SW480 (cell line): ENCODE measurements around the gene SSTR3.
"Not testable (repeated sequence)": the region's sequence is repeated elsewhere in the genome, so short reads cannot be mapped to it uniquely, and the experiment has no call there.

ENCODE experiments used
- DNase-seq: peaks from one replicate; pipeline ENCODE4 v3.0.0-alpha.2; 2016; ENCODE audit warnings: low spot score

Gene SSTR3

DNA sequence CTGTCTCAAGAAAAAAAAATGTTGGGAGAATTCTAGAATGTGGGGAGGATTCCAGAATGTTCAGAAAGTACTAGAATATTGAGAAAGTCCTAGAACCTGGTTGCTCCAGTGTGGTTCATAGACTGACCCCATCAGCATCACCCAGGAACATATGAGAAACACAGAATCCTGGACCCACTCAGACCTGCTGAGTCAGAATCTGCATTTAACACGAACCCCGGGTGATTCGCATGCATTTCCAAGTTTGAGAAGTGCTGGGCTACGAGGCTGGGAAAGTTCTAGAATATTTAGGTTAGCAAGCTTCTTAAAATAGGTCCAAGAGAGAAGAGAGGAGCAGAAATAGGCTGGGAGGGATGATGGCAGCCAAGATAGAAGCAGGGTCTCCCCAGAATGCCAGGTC is 30.6 kb downstream of the SSTR3 start:
- DNase-seq = no peak

DNA sequence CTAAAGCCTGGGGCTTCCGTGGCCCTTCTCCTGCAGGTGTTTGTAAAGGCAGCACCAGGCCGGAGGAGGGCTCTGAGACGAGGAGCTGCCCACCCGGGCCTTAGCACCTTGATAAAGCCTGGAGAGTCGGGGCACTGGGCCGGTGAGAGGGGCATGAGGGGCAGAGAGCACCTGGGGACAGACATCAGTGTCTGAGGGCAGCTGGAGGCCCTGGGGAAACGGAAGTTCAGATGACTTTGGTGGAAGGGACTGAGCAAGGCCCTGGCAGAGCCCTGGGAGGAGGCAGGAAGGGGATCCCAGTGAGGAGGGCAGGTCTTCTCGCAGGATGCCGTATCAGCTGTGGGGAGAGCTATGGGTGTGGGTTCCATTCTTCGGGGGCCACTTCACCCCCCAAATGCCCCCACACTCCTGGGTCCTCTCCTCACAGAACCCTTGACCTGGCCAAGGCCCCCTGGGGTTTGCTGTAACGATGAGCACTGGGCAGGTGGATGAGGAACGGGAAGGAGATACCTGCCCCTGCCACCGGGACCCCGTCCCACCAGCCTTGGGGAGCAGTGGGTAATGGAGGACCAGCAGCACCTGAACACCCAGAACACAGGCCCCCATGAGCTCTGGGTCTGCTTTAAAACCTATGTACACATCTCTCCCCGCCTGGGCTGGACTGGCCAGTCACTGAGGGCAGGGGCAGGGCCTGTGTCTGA is 31.6 kb downstream of the SSTR3 start:
- DNase-seq = no peak

DNA sequence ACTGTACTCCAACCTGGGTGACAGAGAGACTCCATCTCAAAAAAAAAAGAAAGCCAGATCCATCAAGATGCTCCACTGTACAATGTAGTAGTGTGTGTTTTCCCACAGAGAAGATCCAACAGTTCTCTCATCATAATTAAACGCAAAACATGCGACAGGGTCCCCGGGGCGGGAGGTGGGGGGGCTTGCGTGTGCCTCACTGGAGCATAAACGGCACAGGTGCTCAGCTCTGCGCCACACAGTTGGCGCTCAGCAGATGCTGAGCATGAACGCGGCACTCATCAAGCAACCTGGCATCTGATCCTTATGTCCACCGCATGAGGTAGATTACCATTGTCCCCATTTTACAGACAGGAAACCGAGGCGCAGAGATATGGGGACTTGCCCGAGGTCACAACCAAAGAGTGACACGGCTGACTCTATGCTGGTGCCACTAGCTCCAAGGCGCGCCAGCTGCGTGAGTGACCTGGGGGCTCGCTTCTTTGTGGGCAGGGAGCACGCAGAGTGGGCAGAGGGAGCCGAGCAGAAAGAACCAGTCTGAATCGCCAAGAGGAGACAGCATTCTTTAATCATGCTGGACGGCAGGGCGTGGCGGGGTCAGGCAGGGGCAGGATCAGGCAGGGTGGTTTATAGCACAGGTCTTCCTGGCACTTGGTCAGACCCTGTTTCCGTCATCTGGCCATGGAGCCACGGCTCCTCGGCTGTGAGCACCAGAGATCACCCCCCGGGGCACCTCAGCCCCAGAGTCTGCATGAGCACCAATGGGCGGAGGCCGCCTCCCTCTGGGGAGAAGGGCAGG is 32.5 kb downstream of the SSTR3 start:
- DNase-seq = no peak

DNA sequence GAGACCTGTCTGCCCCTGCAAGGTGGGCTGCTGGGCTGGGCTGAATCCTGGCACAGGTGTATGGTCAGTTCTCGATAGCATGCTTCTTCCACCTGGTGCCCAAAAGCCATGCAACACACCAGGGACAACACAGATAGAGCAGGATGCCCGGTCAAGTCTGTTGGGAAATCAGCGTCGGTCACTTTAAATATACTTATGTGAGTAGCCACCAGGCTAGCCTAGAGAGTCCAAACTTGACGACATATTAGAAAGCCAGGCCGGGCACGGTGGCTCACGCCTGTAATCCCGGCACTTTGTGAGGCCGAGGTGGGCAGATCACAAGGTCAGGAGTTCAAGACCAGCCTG is 33.2 kb downstream of the SSTR3 start:
- DNase-seq = no peak

DNA sequence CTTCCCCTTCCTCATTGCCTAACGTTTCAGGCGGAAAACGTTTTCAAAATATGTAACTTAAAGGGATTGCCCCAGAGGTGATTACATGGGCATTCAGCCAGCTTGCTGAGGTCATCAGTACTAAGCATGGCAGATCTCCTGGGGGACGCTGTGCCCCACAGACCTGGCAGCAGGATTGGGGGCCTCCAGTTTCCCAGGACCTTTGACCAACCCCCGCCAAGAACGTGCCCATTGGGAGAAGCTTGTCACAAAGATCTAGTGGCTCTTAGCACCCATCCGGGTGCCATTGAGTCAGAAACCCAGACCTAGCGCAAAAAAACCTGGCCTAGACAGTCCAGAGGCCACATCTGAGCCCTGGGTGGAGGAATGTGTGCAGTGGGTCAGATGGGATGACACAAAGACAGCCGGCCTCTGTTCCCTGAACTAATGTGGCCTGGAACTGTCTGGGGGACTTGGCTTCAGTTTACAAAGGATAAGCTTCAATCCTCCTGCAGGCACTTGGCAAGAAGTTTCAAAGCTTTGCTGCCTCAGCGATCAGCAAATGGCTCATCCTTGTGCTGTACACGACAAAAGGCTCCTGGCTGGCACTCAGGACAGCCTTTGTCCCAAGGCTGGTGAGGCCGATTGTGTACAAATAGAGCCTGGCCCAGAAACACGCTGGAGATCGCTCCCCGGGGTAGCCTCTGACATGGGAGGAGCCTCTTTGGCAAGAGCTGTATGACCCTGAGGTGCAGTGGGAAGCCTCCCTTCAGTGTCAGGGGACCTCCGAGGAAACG is 33.7 kb downstream of the SSTR3 start:
- DNase-seq = no peak

DNA sequence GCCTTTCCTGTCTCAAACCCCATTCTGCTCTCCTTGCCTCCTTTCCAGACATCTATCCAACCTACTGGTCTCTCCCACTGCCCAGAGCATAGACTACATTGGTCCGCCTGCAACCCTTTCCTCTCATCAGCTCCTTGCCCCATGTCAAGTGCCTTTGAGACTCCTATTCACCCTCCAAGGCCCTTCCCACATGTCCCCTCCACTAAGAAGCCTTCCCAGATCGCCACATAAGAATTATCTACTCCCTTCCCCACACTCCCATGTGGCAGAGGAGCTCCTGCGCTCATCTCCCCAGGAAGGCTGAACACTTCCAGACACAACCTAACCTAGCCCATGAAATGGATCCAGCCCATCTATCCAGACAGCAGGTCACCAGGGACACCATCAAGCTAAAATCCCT is 34.5 kb downstream of the SSTR3 start:
- no peak for DNase-seq

DNA sequence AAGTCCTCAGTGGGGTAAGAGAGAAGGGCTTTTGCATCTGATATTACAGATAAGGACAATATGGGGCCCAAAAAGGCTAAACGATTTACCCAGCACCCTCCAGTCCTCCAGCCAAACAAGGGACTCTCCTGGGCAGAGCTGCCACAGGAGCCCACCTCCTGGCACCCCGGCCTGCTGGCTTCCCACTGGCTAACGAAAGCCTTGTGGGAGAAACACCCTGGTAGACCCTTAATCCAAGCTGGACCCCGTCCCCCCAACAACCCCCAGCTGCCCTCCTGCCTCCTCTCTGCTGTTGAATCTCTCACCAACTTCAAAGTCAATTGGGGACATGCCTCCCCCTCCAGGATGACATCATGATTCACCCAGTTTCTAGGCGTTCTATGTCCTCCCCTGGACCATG is 35.1 kb downstream of the SSTR3 start:
- no peak for DNase-seq

DNA sequence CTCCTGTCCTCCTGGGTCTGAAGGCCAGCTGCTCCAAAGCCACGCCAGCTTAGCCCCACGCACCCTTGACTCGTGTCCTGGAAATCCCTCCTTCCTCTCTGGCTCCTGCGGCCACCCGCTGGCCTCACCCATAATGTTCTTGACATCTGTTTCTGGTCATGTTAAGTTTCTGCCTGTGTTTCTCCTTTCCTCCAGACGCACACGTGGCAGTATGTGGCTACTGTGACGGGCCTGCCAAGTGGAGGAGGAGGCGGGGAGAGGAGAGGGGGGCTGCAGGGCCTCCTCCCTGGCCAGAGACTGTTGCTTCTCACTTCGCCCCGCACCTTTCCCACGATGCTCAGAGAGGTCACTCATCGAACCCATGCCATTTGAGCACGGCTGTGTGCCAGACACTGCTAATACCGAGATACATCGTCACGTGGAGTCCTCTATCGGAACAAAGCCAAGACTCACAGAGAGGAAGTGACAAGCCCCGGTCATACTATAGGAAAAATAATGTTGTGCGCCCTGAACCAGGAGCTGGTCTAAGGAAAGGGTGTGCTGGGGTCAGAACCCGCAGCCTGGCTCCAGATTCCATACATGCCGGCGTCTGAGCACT is 35.7 kb downstream of the SSTR3 start:
- no peak for DNase-seq

DNA sequence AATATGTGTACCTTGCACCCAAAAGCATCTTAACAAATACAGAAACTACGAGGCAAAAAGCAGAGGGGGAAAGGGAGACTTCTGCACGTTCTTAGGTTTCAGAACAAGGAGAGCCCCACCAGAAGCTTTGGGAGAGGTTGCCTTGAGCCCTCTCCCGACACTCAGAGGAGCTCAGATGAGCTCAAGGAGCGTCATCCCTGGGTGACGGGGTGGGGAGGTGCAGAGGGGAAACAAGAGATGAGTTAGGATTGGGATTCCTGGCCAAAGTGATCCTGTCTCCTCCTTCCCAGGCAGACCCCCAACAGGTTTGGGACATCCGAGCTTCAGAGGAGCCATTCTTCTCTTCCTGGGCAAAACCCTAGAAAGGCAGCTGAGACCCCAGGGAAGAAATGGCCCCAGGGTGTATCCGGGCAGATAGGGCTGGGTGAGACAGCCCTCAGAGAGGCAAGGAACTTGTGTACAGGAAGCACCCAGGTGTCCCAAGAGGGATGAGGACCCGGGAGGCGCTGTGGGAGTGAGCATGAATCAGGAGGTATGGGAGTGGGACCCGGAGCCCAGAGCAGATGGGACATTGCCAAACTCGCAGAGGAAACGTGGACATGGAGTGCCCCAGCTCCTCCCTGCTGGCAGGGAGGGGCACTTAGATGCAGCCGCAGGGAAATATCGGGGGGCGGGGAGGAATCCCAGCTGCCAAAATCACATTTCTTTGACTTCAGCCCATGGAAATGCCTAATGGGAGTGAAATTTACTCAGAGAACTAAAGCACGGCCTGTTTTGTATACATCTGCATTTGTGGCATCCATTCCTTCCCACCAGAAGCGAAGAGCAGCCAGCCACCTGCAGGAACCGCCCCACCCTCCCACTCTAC is 36.6 kb downstream of the SSTR3 start:
- DNase-seq = no peak

DNA sequence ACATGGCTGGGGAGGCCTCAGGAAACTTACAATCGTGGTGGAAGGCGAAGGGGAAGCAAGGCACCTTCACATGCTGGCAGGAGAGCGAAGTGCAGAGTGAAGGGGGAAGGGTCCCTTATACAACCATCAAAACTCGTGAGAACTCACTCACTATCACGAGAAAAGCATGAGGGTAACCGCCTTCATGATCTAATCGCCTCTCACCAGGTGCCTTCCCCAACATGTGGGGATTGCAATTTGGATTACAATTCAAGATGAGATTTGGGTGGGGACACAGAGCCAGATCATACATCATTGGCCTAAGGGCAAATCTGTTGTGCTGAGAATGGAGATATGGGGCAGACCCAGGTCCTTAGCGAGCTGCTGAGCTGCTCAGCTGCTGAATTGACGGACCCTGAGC is 37.3 kb downstream of the SSTR3 start:
- DNase-seq = no peak

DNA sequence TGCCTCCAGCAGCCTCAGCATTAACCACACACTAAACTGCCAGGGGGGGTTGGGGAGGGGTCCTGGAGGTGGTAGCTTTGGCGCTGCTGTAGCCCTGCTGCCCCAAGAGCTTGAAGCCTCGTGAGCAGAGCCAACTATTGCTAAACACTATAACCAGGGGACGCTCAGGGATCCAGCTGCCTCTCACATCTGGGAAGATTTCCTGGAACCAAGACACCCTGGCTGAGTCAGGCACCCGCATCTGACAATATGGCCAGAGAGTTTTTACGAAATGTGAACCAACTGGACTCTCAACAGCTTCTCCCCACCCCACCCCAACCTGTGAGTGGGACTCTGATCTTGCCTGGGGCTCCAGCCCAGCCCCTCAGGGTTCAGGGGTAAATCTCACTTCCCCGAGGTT is 38.6 kb downstream of the SSTR3 start:
- no peak for DNase-seq

DNA sequence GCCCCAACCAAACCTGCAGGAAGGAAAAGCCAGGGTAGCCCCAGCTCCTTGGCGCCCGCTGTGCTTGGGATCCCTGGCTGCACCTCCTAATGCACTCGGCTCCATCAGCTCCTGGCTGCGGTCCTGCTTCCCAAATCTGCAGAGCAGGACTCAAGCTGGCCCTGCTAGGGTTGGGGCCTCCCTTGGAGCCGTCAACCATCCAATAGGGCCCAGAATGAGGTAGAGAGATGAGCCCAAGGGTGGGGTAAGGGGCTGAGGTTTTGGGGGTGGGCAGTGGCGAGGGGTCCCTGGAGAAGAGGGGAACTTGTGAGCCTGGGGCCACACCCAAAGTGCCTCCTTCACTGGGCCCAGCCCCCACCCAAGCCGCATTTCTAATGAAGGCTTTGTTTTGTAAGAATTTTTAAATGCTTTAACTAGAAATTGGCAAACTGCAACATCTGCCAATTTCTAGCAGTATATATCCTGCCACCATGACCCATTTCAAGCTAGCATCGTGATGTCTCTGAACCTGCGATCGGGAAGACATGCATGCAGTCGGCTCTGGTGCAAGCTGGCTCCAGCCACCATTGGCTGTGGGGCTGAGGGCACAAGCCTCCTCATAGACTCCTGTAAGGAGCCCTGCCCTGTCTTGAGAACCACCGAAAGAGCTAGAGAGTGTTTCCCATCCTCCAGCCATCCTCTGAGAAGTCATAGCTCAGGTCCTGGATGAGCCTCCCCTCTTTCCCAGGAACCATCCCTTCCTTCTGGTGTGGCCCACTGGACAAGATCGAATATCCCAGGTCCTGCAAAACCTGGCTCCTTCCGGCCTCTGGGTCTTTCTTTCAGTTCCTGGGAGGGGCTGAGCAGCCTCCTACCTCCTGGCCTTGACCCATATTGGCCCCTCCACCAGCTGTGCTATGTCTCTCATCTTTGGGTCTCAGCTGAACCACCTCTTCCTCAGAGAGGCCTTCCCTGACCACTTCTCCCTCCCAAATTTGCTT is 39.7 kb downstream of the SSTR3 start:
- no peak for DNase-seq

DNA sequence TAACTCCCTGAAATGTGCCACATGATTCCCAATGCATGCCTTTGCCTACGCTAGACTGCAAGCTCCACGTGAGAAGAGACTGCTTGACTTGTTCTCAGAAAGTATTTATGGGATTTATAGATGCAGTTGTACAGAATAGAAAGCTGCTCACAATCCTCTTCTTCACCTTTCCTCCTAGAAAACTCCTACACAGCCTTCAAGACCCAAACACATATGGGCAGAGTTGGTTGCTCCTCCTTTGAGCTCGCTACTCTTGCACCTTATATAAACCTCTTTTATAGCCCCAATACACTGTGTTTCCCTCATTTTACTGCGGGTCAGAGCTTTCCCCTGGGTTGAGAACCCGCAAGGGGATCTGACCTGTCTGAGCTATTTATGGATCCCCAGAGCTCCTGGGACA is 40.6 kb downstream of the SSTR3 start:
- DNase-seq = no peak

DNA sequence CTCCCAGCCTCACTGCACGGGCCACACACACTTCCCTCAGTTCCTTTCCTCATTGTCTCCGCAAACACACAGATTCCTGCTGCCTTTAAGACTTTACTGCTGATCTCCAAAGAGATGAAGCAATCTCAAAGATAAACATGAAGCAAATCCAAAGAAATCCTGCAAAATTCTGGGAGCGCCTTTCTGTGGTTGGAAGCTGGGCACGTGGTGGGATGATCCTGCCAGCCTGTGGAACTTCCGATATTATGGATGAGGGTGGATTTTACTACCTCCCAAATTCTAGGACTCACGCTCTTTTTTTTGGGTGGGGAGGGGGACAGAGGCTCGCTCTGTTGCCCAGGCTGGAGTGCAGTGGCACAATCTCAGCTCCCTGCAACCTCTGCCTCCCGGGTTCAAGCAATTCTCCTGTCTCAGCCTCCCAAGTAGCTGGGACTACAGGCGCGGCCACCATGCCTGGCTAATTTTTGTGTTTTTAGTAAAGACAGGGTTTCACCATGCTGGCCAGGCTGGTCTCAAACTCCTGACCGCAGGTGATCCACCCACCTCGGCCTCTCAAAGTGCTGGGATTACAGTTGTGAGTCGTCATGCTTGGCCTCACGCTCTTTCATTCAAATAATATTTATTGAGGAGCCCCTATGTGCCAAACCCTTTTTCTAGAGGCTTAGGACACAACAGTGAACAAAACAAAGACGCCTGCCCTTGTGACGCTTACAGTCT is 41.4 kb downstream of the SSTR3 start:
- not testable (repeated sequence) for DNase-seq

DNA sequence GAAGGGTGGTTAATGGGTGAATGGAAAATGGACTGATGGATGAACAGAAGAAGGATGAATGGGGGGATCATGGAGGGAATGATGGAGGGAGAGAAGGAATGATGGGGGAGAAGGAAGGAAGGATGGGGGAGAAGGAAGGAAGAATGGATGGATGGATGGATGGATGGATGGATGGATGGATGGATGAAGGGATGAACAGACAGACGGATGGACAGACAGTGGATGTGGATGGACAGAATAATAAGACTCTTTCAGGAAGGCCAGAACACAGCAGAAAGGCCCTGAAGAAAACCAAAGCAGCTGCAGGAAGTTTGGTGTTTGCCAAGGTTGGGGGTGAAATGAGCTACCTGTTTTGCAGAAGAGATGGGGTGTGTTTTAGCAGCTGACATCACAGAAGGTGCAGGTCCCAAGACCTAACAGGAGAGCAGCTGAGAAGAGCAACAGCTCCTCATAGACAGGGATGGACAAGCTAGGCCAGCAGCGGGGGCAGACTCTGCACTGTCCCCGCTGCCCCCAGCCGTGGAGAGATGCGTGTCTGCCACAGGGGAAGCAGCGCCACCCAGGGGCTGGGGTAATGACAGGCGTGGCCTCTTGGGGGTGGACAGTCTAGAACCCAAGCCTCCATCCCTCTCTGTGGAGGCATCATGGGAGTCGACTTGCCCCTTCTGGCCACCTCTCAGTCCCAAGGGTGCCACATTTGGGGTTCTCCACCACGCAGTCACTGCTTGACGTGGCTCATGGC is 42.2 kb downstream of the SSTR3 start:
- no peak for DNase-seq

DNA sequence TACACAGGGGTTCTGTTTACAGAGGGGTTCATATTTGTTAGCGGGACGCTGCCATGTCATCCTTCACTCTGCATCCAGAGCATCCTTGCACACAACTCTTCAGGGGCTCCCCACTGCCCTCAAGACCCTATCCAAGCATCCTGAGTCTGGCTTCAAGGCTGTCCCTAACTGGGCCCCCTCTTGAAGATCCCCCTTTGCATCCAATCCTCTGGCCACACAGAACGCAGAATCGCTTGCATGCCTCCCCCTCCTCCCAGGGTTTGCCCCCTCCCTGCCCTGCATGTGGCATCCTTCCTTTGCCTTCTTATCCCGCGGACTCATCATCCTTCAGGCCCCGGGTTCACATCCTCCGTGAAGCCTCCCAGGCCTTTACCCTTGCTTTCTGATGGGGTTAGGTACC is 42.9 kb downstream of the SSTR3 start:
- DNase-seq = no peak

DNA sequence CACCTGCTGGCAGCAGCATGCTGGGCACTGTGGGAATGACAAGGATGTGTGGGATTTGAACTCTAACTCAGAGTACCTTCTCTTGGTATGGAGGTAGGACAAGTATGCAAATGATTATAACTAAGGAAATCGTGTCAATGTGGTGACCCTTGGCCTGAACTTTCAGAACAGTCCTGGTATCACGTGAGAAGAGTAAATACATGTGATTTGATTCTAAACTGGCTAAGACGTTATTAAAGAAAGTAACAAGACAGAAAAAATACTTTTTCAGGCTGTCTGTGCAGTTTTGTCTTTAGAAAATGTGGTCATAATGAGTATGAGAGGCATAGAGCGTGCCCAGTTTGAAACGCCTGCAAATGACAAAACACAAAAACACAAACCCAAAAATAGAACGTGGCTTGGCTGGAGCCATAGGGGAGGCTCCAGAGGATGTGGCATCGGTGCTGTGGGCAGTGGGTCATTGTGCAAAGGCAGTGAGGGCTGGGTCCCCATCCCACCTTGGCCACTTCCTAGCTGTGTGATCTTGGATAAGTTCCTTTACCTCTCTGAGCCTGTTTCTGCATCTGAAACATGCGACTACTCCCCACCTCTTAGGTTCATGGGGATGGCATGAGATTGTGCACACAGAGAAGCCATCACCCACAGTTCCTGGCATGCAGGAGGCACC is 44.2 kb downstream of the SSTR3 start:
- no peak for DNase-seq

DNA sequence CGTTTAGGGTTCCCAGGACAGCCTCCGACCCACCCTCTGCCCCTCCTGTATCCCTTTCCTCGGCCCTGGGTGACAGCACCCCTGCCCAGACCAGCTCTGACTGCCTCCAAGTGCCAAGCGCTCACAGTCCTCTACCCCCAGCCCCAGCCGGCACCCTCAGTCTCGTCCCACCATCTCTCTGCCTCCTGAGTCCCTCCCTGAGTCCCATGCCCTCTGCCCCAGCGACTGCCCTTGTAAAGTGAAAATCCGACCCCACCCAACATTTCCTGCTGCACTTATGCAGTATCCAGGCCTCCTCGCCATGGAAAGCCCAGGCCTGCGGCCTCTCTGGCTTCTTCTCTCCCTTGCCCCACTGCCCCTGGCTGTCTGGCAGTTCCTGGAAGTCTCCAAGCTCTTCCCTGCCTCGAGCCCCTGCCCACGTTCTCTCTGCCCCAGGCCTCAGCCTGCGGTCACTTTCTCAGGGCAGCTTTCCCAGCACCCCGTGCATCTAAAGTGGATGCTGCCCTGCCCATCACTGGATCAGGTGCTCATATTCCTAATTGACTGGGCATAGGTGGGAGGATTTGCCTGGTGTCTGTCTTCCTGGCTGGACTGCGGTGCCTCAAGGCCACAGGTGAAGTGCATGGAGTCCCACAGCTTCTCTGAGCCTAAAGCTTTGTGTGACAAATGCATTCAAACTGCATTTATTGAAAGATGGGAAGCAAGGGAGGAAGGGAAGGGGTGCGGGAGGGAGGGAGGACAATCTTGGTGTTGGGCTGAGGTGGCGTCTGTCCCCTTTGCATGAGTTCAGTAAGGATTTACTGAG is 44.9 kb downstream of the SSTR3 start:
- DNase-seq = no peak
